SK-N-SH (cell line): Measurements from ENCODE around the gene BCAS3. TPM values are rescaled to one million over a fixed set of nuclear protein-coding genes. Genes with fewer than 3 reads are reported as not detected.

Source experiments
- CTCF ChIA-PET: fragments of 300-600, 350-600 bp; formaldehyde crosslinking; extraction: SDS; loops from one replicate; lab custom pipeline; 2021; lab: Yijun Ruan, JAX
- POLR2A ChIA-PET: fragments of 350-600 bp; sonication (Branson Sonifier 250); formaldehyde crosslinking; extraction: SDS; loops from one replicate; lab custom pipeline; 2020; ENCODE audit warnings: antibody characterized with exemption, inconsistent platforms; lab: Yijun Ruan, JAX
- DNase-seq: peaks from one replicate; pipeline ENCODE4 v3.0.0; 2012
- H2AFZ ChIP-seq: fragments of 200-600 bp; sonication (generic); 2 replicates; pipeline ENCODE4 v1.8.1; 2016; ENCODE audit warnings: antibody characterized with exemption, mild to moderate bottlenecking, low read depth
- H3F3A ChIP-seq: fragments of 200-600 bp; sonication (generic); replicated peaks from 2 replicates; pipeline ENCODE3; 2016; ENCODE audit warnings: antibody characterized with exemption, mild to moderate bottlenecking; ENCODE audit not compliant: insufficient read depth
- H3K27ac ChIP-seq, 2 experiments: fragments of 200-500 bp in 1 of 2; fragments of 200-600 bp in 1 of 2; sonication (Bioruptor generic) in 1 of 2; sonication (generic), shearing (Covaris generic) in 1 of 2; 2 replicates each; pipeline versions ENCODE4 v1.5.1 to v1.6.1; 2014 to 2016; ENCODE audit warnings: low read depth in 2 of 2, inconsistent platforms in 1 of 2, low read length in 1 of 2, mild to moderate bottlenecking in 1 of 2, mixed read lengths in 1 of 2
- H3K27me3 ChIP-seq: fragments of 200-600 bp; sonication (generic), shearing (Covaris generic); 2 replicates; pipeline ENCODE4 v1.6.1; 2016; ENCODE audit warnings: mixed run types; ENCODE audit not compliant: insufficient read depth
- H3K36me3 ChIP-seq, 2 experiments: fragments of 200-500 bp in 1 of 2; fragments of 200-600 bp in 1 of 2; sonication (Bioruptor generic) in 1 of 2; sonication (generic) in 1 of 2; replicated peaks in 1 of 2; 2 replicates each; pipeline versions ENCODE3 to v1.5.1; 2014 to 2016; ENCODE audit warnings: low read length in 1 of 2, mild to moderate bottlenecking in 1 of 2; ENCODE audit not compliant: insufficient read depth in 2 of 2, control insufficient read depth in 1 of 2
- H3K4me1 ChIP-seq, 2 experiments: fragments of 200-500 bp in 1 of 2; fragments of 200-600 bp in 1 of 2; sonication (Bioruptor generic) in 1 of 2; sonication (generic), shearing (Covaris generic) in 1 of 2; 2 replicates each; pipeline versions ENCODE4 v1.5.1 to v1.6.1; 2014 to 2016; ENCODE audit warnings: low read depth in 1 of 2, low read length in 1 of 2, mixed run types in 1 of 2; ENCODE audit not compliant: insufficient read depth in 2 of 2, control insufficient read depth in 1 of 2
- H3K4me2 ChIP-seq: fragments of 200-600 bp; sonication (generic), shearing (Covaris generic); 2 replicates; pipeline ENCODE4 v1.6.1; 2017; ENCODE audit warnings: mixed run types
- H3K4me3 ChIP-seq, 2 experiments: fragments of 200-500 bp in 1 of 2; fragments of 200-600 bp in 1 of 2; sonication (Bioruptor generic) in 1 of 2; sonication (generic), shearing (Covaris generic) in 1 of 2; 2 replicates each; pipeline versions ENCODE4 v1.5.1 to v1.8.1; 2014 to 2016; ENCODE audit warnings: low read depth in 2 of 2, inconsistent platforms in 1 of 2, low read length in 1 of 2, mild to moderate bottlenecking in 1 of 2, mixed read lengths in 1 of 2, moderate library complexity in 1 of 2
- H3K79me2 ChIP-seq: fragments of 200-600 bp; sonication (generic); 2 replicates; pipeline ENCODE4 v1.8.1; 2017; ENCODE audit warnings: mild to moderate bottlenecking; ENCODE audit not compliant: insufficient read depth
- H3K9ac ChIP-seq: fragments of 200-600 bp; sonication (generic); 2 replicates; pipeline ENCODE4 v1.6.1; 2017; ENCODE audit warnings: mixed run types
- H3K9me2 ChIP-seq: fragments of 200-600 bp; sonication (generic); 2 replicates; pipeline ENCODE4 v1.6.1; 2017; ENCODE audit warnings: mixed run types
- H3K9me3 ChIP-seq: fragments of 200-600 bp; sonication (generic); 2 replicates; pipeline ENCODE4 v1.6.1; 2017; ENCODE audit warnings: mixed run types, mild to moderate bottlenecking, moderate library complexity
- H4K20me1 ChIP-seq: fragments of 200-600 bp; sonication (generic); 2 replicates; pipeline ENCODE4 v1.6.1; 2017; ENCODE audit warnings: mild to moderate bottlenecking, mixed run types; ENCODE audit not compliant: insufficient read depth
- MXI1 ChIP-seq: IDR thresholded peaks from 2 replicates; pipeline ENCODE4 v1.6.1; 2012; ENCODE audit warnings: mild to moderate bottlenecking, low read depth, low read length, improper control_type of control experiment
- NFIC ChIP-seq: IDR thresholded peaks from 2 replicates; pipeline ENCODE4 v1.4.0; 2012; ENCODE audit warnings: borderline replicate concordance
- NRF1 ChIP-seq: IDR thresholded peaks from 2 replicates; pipeline ENCODE4 v1.6.1; 2012; ENCODE audit warnings: low read depth, mild to moderate bottlenecking, low read length
- POLR2AphosphoS5 ChIP-seq: IDR thresholded peaks from 2 replicates; pipeline ENCODE4 v1.6.1; 2012; ENCODE audit warnings: low read depth, low read length
- RAD21 ChIP-seq: IDR thresholded peaks from 2 replicates; pipeline ENCODE4 v1.6.1; 2012; ENCODE audit warnings: mild to moderate bottlenecking, low read length
- RCOR1 ChIP-seq: fragments of 150-350 bp; IDR thresholded peaks from 2 replicates; pipeline ENCODE4 v1.6.1; 2017; ENCODE audit warnings: antibody characterized with exemption, low read length
- RFX5 ChIP-seq: IDR thresholded peaks from 2 replicates; pipeline ENCODE4 v1.6.1; 2012; ENCODE audit warnings: mild to moderate bottlenecking, improper control_type of control experiment, low read length
- SMC3 ChIP-seq: IDR thresholded peaks from 2 replicates; pipeline ENCODE4 v1.6.1; 2012; ENCODE audit warnings: low read depth, low read length, improper control_type of control experiment
- TCF12 ChIP-seq: IDR thresholded peaks from 2 replicates; pipeline ENCODE4 v1.4.0; 2012
- YY1 ChIP-seq: IDR thresholded peaks from 2 replicates; pipeline ENCODE4 v1.4.0; 2012; ENCODE audit warnings: low read depth, mild to moderate bottlenecking
- WGBS: methylation state at CpG from one replicate; pipeline ENCODE4 v1.1.6; 2017; ENCODE audit warnings: low lambda C conversion rate; 5-methylcytosine and 5-hydroxymethylcytosine counted together
- polyA plus RNA-seq, 3 experiments: library from polyadenylated mRNA; depleted of rRNA; stranded (reverse); fragments of >200 nt; gene quantifications; 2 replicates each; pipeline ENCODE4 v1.2.3, GENCODE V29; 2012
- TF ChIP-seq, protein P1 (sequence below): IDR thresholded peaks from 2 replicates; pipeline ENCODE4 v1.6.1; 2012; ENCODE audit warnings: mild to moderate bottlenecking, low read depth, low read length, moderate library complexity
- TF ChIP-seq, protein P2 (sequence below): IDR thresholded peaks from 2 replicates; pipeline ENCODE4; 2012
- TF ChIP-seq, protein P3 (sequence below): IDR thresholded peaks from 2 replicates; pipeline ENCODE4 v1.4.0; 2012; ENCODE audit warnings: low read depth, borderline replicate concordance

BCAS3 gene
- polyA plus RNA-seq, 1 of the 3 experiments (the other 2 are of a cell fraction), result 5.9 TPM

DNA sequence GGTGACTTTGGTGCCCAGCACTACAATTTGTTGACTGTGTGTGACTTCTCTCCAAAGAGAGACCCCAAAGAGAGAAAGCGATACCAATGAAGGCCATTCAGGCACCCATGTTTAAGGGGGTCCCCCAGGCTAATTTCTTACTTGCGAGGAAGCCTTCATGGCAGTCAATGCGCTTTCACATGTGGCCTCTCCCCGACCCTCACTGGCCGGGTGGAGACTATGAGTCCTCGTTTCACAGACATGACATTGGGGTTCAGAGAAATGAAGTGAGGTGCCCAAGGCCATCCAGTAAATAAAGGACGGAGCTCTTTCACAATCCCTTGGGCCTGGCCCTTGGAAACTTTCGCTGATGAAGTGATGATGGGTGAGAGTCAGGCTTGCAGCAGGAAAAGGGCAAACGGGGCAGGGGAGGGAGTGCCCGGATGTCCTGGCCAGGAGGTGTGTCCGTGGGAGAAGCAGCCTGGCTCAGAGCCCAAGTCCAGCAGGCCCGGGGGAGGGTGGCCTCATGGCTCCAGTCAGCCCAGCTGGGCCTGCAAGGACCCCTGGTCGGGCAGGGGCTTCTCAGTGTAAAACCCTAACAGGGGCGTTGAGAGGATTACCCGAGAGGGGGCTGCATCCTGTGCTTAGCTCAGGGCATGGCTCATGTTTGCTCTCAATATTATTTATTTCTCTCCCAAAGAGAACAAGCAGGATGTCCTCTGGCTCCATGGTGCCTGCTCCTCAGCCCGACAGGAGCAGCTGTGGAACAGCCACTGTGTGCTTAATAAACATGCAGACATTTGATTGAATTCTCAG, 736.7 kb downstream of the BCAS3 start:
- no peak overlapping the region for H2AFZ ChIP-seq
- H3K4me1 ChIP-seq, result peaks cover 5 to 49% of the 10 kb centered on the region in 2 experiments; a peak in 2 of 4 replicates
- peak overlapping the region in 1 of 2 experiments; percentile 90; a peak in 2 of 4 replicates for H3K27ac ChIP-seq
- H3F3A ChIP-seq, result peaks cover 20% of the 10 kb centered on the region
- H4K20me1 ChIP-seq, result no peaks in the 10 kb centered on the region
- no peak overlapping the region for H3K9ac ChIP-seq
- peak; percentile 75 for DNase-seq
- peaks cover 9% of the 10 kb centered on the region for H3K79me2 ChIP-seq
- CTCF ChIA-PET, result interaction anchor here (0.6 to 16.4 kb wide), 20 partner anchors 12 to 693 kb away, joined by 3 to 318 read pairs (median 9); no protein-coding TSS in a partner anchor
- peaks cover 0 to under 1% of the 10 kb centered on the region in 2 experiments for H3K36me3 ChIP-seq
- TF ChIP-seq RAD21 (0 out of 2 replicates have a peak, but pooled peaks have one; percentile 1), NFIC (peak; percentile 61), RFX5 (no peak), TCF12 (no peak), RCOR1 (peak; percentile 46), SMC3 (no peak), POLR2AphosphoS5 (no peak), YY1 (no peak), NRF1 (no peak), MXI1 (0 out of 2 replicates have a peak, but pooled peaks have one; percentile 42)
- TF ChIP-seq, protein P1, sequence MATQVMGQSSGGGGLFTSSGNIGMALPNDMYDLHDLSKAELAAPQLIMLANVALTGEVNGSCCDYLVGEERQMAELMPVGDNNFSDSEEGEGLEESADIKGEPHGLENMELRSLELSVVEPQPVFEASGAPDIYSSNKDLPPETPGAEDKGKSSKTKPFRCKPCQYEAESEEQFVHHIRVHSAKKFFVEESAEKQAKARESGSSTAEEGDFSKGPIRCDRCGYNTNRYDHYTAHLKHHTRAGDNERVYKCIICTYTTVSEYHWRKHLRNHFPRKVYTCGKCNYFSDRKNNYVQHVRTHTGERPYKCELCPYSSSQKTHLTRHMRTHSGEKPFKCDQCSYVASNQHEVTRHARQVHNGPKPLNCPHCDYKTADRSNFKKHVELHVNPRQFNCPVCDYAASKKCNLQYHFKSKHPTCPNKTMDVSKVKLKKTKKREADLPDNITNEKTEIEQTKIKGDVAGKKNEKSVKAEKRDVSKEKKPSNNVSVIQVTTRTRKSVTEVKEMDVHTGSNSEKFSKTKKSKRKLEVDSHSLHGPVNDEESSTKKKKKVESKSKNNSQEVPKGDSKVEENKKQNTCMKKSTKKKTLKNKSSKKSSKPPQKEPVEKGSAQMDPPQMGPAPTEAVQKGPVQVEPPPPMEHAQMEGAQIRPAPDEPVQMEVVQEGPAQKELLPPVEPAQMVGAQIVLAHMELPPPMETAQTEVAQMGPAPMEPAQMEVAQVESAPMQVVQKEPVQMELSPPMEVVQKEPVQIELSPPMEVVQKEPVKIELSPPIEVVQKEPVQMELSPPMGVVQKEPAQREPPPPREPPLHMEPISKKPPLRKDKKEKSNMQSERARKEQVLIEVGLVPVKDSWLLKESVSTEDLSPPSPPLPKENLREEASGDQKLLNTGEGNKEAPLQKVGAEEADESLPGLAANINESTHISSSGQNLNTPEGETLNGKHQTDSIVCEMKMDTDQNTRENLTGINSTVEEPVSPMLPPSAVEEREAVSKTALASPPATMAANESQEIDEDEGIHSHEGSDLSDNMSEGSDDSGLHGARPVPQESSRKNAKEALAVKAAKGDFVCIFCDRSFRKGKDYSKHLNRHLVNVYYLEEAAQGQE, result no peak
- TF ChIP-seq, protein P2, sequence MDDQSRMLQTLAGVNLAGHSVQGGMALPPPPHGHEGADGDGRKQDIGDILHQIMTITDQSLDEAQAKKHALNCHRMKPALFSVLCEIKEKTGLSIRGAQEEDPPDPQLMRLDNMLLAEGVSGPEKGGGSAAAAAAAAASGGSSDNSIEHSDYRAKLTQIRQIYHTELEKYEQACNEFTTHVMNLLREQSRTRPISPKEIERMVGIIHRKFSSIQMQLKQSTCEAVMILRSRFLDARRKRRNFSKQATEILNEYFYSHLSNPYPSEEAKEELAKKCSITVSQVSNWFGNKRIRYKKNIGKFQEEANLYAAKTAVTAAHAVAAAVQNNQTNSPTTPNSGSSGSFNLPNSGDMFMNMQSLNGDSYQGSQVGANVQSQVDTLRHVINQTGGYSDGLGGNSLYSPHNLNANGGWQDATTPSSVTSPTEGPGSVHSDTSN, result no peak
- TF ChIP-seq, protein P3, sequence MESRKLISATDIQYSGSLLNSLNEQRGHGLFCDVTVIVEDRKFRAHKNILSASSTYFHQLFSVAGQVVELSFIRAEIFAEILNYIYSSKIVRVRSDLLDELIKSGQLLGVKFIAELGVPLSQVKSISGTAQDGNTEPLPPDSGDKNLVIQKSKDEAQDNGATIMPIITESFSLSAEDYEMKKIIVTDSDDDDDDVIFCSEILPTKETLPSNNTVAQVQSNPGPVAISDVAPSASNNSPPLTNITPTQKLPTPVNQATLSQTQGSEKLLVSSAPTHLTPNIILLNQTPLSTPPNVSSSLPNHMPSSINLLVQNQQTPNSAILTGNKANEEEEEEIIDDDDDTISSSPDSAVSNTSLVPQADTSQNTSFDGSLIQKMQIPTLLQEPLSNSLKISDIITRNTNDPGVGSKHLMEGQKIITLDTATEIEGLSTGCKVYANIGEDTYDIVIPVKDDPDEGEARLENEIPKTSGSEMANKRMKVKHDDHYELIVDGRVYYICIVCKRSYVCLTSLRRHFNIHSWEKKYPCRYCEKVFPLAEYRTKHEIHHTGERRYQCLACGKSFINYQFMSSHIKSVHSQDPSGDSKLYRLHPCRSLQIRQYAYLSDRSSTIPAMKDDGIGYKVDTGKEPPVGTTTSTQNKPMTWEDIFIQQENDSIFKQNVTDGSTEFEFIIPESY, result no peak
- TF ChIP-seq, all 33 proteins: peak for 4
- POLR2A ChIA-PET, result no interaction called here
- H3K4me2 ChIP-seq, result peak overlapping the region; percentile 95; the same call in 1 of the 2 replicates
- H3K4me3 ChIP-seq, result no peak overlapping the region
- H3K9me3 ChIP-seq, result no peaks in the 10 kb centered on the region
- H3K27me3 ChIP-seq, result no peaks in the 10 kb centered on the region
- no peaks in the 10 kb centered on the region for H3K9me2 ChIP-seq
- 81% methylated on average over 13 of the region's 16 CpGs for WGBS
